Testis (tissue), 3 donors: ENCODE results near the gene OSBPL5. TPM values are rescaled to one million over a fixed set of nuclear protein-coding genes. Genes with fewer than 3 reads are reported as not detected.

Experiments used
- DNase-seq: peaks from one replicate; pipeline ENCODE4 v3.0.0-alpha.2; 2019
- H3K27ac ChIP-seq, 2 donors: fragments of 200-600 bp; sonication (generic); one replicate each; pipeline ENCODE4 v1.5.1; 2019
- H3K27me3 ChIP-seq: fragments of 200-600 bp; sonication (generic); one replicate; pipeline ENCODE4 v1.5.1; 2019
- H3K36me3 ChIP-seq: fragments of 200-600 bp; sonication (generic); one replicate; pipeline ENCODE4 v1.5.1; 2017; ENCODE audit warnings: low read depth; ENCODE audit errors: missing control alignments
- H3K4me1 ChIP-seq: fragments of 200-600 bp; sonication (generic); one replicate; pipeline ENCODE4 v1.5.1; 2019
- H3K4me3 ChIP-seq, 2 donors: fragments of 200-600 bp; sonication (generic); one replicate each; pipeline ENCODE4 v1.5.1; 2017 to 2019
- H3K9me3 ChIP-seq: fragments of 200-600 bp; sonication (generic); one replicate; pipeline ENCODE4 v1.5.1; 2017
- CTCF ChIP-seq, 3 experiments: fragments of 450-650 bp in 2 of 3; fragments of 200-600 bp in 1 of 3; sonication (generic) in 1 of 3; IDR thresholded peaks; one replicate each; pipeline ENCODE4 v1.5.1; 2016 to 2019; ENCODE audit warnings: antibody characterized with exemption in 3 of 3, mild to moderate bottlenecking in 2 of 3, moderate library complexity in 1 of 3
- POLR2A ChIP-seq: fragments of 450-650 bp; IDR thresholded peaks from one replicate; pipeline ENCODE4 v1.6.1; 2017; ENCODE audit warnings: antibody characterized with exemption, mild to moderate bottlenecking, moderate library complexity
- WGBS, 2 donors: methylation state at CpG; one replicate each; pipeline ENCODE4 v1.1.5; 2018; 5-methylcytosine and 5-hydroxymethylcytosine counted together
- intact Hi-C: fragments of 100-400 bp; cut with DNase I; formaldehyde crosslinking; loops from one replicate; pipeline ENCODE4 v1.15.1; 2023; ENCODE audit warnings: low total_unique reads
- polyA plus RNA-seq: library from polyadenylated mRNA; stranded (reverse); fragments of 350-450 nt; fragmentation: Illumina TruSeq; extraction: RNeasy Lipid Tissue Mini Kit (QIAGEN cat#74804); gene quantifications from one replicate; pipeline ENCODE4 v1.2.3, GENCODE V29; 2014; ENCODE audit warnings: low read depth, low replicate concordance; ENCODE audit not compliant: insufficient read depth
- total RNA-seq, 2 donors: library from RNA; depleted of rRNA; stranded (reverse); fragments of >200 nt; gene quantifications; one replicate each; pipeline ENCODE4 v1.2.3, GENCODE V29; 2016

The OSBPL5 gene
- total and polyA plus RNA-seq, 3 donors from 2014 or later: 8.9 to 18.1 (median 13.2) TPM

- Histone ChIP-seq H3K4me3 (no peak overlapping the region), H3K27me3 (no peaks in the 10 kb centered on the region), H3K9me3 (no peaks in the 10 kb centered on the region), H3K27ac (no peak overlapping the region), H3K4me1 (peaks cover 8% of the 10 kb centered on the region), H3K36me3 (no peaks in the 10 kb centered on the region)
- whole genome bisulfite sequencing, 2 donors: 90% methylated on average over 35 to 38 of the region's 38 CpGs
- intact Hi-C loops: no loop called here
- no peak for TF ChIP-seq CTCF (IDR thresholded peaks at IDR 0.05)
- no peak for TF ChIP-seq POLR2A
- DNase-seq: no peak
Measured at GRCh38 chr11:3143136-3143880, 21.8 kb downstream of the OSBPL5 start.

GRCh38 chr11:3140291-3140603, 24.9 kb downstream of the OSBPL5 start:
- intact Hi-C loops: no loop called here
- no peak for DNase-seq
- Histone ChIP-seq H3K4me1 (no peaks in the 10 kb centered on the region), H3K9me3 (no peaks in the 10 kb centered on the region), H3K27ac (no peak overlapping the region), H3K4me3 (no peak overlapping the region), H3K27me3 (no peaks in the 10 kb centered on the region), H3K36me3 (no peaks in the 10 kb centered on the region)
- WGBS, 2 donors: 93% methylated on average over 4 of the region's 4 CpGs; no CpG with 5 or more reads in 1 of the 2 donors
- TF ChIP-seq CTCF (IDR thresholded peaks at IDR 0.05) (no peak), POLR2A (no peak)

- Histone ChIP-seq H3K9me3 (no peaks in the 10 kb centered on the region), H3K36me3 (no peaks in the 10 kb centered on the region), H3K27ac (no peak overlapping the region), H3K4me1 (no peaks in the 10 kb centered on the region), H3K27me3 (no peaks in the 10 kb centered on the region), H3K4me3 (no peak overlapping the region)
- intact Hi-C loops: no loop called here
- no peak for DNase-seq
- TF ChIP-seq CTCF (IDR thresholded peaks at IDR 0.05) (no peak), POLR2A (no peak)
- 64 to 74% methylated on average over 8 to 15 of the region's 15 CpGs for WGBS, 2 donors
Measured at GRCh38 chr11:3139481-3140290, 25.4 kb downstream of the OSBPL5 start.

GRCh38 chr11:3139086-3139440, 26.0 kb downstream of the OSBPL5 start:
- Histone ChIP-seq H3K9me3 (no peaks in the 10 kb centered on the region), H3K27ac (no peak overlapping the region), H3K4me3 (no peak overlapping the region), H3K27me3 (no peaks in the 10 kb centered on the region), H3K36me3 (no peaks in the 10 kb centered on the region), H3K4me1 (no peaks in the 10 kb centered on the region)
- no peak for DNase-seq
- TF ChIP-seq POLR2A (no peak), CTCF (IDR thresholded peaks at IDR 0.05) (no peak)
- 63 to 70% methylated on average over 4 to 8 of the region's 8 CpGs for WGBS, 2 donors
- intact Hi-C loops: no loop called here
